ENCODE results near the gene BZW1.
A peak's percentile ranks its signal among the peaks of the same experiment; 100 is the strongest.
"Not testable (repeated sequence)": the region's sequence is repeated elsewhere in the genome, so short reads cannot be mapped to it uniquely, and the experiment has no call there.

The BZW1 gene

DNA sequence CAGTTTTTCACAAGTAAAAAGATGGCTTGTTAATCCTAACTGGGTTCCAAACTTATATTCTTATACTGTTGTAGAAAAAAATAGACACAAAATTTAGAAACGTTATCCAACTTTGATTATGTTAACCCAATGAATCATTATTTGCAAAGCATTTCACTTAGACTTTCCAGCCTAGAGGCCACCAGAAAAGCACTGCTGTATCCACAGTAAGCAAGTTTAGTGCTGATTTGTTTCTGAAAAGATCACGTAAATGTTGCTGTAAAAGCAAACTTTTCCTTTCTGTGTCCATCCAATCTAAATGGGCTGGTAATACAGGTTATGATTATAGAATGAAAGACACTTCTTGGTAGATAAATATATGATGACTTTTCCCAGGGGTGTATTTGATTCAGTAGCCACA is 17.6 kb upstream of the BZW1 start:
- no peak for DNase-seq

DNA sequence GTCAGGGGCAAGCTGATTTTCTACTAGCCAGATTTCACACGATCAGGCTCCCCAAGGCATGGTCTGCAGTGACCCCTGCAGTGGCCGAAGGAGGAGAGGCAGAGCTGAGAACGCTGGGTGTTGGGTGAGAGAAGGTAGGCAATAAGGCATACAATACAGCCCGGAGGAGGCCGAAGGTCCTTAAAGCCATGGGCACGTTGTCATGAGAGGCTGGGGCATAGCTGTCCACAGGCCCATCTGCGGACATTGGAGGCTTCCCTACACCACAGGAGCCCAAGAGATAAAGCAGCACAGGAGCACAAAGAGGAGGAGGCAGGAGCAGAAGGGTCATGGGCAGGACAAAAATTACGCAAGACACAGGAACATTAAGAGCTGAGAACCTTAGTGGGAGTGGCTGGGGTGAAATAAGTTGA is 16.7 kb upstream of the BZW1 start:
- no peak for DNase-seq

DNA sequence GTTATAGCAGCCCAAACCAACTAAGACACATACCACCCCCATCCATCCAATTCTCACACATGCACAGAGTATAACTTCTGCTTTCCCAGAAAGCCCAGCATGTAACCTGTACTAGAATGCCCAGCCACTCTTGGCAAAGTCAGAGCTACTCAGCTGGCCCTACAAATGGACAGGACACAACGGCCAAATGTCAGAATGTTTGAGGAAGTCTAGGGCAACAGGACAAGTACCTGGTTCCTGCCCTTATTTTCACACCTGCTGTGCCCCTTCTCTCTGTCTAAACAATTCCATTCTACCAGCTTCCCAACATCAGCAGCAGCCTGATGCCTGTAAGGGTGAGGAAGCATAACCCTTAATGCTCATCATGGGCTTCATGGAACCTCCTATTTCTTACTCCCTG is 15.1 kb upstream of the BZW1 start:
- no peak for DNase-seq

DNA sequence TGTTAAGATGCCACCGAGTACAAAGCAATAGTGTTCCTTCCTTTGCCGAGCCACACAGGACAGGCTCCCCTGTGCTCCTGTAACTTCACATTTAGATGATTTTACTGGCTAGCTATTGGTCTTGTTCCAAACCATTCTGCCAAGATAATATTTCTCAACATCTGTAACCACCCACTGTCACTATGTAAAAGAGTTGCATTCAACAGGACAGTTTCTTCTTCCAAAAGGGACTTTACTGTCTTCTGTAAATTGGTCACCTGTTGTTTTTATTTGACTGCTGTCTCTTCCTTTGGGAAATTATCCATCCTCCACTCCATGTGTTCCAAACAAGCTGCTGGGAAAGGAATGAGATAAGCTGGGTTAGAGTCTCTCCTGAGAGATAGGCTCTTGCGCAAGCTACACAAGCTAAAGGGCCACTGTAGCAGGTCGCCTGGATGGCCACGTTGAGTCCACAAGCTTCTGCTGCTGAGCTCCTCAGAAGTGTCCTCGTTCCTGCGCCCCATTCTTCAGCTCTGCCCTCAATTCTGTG is 14.4 kb upstream of the BZW1 start:
- DNase-seq, result no peak

DNA sequence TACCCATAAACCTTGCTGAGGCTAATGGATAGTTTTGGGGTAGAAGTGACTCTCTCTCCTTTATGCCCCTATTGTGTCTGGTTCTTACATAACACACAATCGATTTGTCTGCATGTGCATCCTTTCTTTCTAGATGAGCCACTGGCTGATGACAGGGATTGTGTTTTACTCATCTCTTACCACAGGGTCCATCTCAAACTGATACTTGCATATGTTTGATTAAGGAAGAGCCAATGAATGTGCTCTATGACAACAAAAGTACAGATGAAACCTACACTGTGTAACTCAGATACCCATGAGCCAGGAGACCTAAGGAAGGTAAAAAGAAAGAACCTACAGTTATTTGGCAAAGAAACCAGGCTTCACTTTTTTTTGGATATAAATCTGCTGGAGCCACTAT is 13.2 kb upstream of the BZW1 start:
- no peak for DNase-seq

DNA sequence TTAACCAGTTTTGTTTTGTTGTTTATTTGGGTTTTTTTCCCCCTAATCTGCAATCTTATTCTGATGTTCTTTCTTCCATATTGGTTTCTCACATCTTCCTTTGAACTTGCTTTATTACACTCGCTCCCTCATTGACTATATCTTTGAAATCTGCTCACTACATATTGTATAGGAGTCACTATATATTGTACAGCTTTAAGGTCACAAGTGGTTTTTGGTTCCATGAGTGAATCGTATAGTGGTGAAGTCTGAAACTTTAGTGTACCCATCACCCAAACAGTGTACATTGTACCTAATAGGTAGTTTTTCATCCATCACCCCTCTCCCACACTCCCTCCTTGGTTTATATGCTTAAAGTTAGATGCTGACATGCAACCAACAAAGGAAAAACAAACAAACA is 11.3 kb upstream of the BZW1 start:
- DNase-seq, result no peak

DNA sequence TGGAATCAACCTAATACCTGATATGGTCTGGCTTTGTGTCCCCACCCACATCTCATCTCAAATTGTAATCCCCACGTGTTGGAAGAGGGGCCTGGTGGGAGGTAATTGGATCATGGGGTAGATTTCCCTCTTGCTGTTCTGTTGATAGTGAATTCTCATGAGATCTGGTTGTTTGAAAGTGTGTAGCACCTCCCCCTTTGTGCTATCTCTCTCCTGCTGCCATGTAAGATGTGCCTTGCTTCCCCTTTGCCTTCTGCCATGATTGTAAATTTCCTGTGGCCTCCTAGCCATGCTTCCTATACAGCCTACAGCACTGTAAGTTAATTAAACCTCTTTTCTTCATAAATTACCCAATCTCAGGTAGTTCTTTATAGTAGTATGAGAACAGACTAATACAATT is 10.3 kb upstream of the BZW1 start:
- DNase-seq, result not testable (repeated sequence)

DNA sequence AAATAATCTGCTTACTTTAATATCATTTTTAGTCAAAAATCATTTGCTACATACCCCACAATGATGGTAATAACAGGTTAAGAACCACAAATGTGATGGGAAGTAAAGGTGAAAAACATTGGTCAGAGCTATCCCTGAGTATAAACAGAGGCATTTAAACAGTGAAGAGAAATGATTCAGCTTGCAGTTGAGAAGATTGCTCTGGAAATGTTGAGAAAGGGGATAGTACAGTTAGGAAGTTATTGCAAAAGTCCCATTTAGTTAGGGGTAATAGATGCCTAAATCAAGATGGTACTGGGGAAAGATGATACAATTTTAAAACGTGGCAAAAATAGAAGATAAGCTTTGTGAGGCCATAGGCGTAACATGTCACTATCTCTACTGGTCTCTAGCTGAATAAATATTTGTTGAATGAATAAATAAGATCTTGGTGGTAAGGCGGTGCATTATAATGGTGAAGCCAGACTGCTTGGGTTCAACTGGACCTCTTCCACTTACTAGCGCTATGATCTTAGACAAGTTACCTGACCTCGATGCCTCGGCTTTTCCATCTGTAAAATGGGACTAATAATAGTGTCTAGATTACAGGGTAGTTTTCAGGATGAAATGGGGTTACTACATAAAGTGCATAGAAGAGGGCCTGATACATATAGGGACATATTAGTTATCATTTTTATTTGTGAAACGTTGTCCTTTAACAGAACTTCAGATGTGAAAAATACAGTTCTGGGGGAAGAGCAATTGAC is 2.0 kb upstream of the BZW1 start:
- DNase-seq, result no peak

DNA sequence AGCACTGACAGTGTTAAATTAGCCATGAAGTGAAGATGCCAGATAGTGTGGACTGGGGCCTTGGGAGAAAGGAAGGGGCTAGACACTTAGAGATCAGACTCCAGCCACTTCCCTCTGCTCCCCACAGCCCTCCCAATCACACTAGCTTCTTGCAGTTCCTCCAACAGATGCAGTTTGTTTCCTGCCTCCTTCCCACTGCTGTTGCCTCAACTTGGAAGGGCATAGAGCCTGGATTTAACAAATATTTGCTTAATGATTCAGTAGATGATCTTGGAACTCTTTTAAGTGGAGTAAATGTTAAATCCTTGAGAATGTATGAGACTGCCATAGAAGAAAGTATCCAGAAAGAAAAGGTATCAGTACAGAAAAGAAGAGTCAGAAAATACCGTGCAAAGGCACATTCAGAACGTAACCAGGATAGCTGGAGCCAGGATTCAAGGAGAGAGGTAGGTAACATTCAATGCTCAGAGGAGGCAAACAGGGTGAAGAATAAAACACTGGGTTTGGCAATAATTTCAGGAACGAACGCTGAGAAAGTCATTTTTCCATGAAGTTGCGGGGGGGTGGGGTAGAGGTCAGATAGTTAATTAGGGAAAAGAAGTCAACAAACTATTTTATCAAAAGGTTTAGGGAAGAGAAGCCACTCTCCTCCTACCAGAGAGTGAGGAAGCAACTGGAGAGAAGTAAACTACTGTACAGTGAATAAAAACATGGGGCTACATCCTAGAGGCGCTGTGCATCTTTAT is 1.3 kb upstream of the BZW1 start:
- no peak for DNase-seq

DNA sequence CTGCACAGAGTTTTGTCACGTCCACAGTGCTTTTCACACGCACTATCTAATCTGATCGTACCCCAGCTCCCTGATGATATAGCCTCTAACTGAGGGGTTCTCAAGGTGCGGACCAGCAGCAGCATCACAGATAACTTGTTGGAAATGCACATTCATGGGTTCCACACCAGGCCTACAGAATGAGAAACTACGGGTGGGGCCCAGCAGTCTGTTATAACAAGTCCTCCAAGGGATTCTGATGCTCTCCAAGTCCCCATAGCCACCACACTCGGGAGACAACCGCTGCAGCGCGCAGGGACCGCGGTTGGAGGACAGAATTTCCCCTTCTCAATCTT is 745 bp upstream of the BZW1 start:
- DNase-seq, result no peak

DNA sequence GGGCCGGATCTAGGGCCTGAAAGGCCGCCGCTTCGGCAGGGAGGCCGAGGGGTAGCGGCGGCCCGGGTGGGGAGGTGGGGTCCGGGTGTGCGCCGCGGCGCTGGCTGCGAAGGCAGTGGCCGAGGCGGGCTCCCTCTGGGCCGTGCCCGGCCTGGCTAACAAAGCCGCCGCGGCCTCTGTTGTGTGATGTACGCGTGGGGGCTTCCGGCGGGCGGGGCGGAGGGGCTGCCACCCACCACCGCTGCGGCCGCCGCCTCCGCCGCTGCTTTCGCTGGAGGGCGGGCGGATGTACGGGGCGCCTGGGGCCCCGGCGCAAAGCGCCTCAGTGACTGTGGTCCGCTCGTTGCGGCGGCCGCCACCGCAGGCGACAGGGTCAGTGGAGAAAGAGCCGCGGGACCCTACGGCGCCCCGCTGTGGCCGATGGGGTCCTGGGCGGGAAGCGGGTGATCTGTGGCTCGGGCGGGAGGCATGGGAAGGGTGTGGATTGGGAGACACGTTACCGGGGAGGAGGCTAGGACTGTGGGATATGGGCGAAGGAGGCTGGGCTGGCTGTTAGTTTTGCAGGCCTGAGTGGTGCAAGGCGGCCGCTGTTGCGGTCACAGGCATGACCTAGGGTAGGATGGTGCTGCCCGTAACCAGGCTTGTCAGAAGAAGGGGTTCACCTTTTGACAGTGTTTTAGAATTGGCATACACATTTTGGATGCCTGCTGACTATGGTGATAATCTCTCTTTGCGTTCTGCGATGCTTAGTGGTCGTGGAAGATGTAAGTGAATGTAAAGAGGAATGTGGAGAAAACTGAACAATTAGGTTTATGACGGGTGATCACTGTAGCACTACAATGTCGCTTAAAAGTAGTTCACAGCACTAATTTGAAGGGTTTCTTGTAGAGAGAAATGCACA is 662 bp downstream of the BZW1 start:
- peak; percentile 69 for DNase-seq

DNA sequence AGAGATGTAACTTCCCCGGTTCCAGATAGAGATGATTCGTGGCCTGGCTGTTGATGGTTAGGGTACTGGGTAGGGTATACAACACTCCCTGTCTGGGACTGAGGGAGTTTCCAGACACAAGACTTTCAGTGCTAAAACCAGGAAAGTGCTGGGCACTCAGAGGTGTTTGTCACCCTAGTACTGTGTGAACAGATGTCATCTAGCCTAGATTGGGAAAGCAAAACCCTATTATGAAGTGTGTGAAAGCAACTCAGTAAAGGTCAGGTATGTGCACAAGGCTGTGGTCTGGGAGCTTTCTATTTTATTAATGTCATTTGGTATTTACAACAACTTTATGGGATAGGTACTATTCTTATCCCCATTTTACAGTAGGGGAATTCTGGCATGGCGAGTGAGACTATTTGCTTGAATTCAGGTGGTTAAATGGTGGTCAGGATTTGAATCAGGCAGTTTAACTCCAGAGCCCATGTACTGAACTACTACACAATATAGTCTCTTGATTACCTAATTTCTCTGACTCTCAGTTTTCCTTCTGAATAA is 2.6 kb downstream of the BZW1 start:
- no peak for DNase-seq

DNA sequence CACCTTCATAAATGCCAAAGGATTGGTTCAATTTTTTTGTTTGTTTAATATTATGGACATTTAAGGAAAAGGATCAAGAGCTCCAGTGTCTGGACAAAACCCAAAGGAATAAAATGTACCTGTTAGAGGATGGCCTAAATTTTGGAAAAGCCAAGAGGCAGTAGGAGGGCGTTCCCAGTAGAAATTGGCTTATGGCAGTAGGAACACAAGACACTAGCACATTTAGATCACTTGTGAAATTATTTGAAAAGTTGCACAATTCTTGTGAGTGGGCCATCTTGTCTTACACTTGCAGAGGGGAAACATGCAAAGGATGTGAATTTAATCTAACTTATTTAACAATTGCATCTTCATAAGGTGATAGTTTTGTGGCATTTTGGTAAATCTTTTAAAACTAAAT is 3.2 kb downstream of the BZW1 start:
- no peak for DNase-seq

DNA sequence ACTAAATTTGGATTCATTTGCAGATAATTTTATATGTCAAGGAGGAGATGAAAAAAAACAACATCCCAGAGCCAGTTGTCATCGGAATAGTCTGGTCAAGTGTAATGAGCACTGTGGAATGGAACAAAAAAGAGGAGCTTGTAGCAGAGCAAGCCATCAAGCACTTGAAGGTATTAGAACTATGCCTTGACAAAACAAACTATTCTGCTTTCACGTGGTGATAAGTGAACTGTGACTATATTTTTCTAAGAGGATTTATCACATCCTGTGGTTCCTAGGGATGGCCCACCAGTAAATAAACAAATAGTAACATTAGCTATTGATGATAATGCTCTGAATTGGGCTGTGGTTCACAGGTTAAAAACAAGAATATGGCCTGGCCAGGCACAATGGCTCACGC is 7.0 kb downstream of the BZW1 start:
- DNase-seq, result not testable (repeated sequence)

DNA sequence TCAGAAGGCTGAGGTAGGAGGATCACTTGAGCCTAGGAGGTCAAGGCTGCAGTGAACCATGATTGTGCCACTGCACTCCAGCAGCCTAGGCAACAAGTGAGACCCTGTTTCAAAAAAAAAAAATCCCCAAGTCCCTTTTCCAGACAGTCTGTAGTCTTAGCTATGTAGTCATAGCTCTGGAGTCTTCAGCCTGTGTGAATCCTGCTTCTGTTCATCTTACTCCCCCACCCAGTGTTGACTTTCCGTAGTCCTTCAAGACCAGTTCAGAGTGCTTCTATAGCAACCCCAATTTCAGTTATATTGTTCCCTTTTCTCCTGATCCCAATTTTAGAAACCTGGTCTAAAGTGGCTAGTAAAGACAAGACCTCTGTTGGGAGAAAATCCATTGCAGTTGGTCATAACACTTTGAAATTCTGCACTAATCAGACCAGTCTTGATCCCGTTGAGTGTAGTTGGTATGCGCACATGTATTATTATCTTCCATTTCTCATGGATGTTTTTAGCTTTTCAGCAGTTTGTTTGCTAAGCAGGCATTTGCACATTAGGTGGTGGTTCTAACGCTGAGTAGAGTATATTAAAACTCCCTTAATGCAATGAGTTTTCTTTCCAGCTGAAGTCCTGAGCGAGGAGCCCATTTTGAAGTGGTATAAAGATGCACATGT is 9.0 kb downstream of the BZW1 start:
- DNase-seq, result no peak

DNA sequence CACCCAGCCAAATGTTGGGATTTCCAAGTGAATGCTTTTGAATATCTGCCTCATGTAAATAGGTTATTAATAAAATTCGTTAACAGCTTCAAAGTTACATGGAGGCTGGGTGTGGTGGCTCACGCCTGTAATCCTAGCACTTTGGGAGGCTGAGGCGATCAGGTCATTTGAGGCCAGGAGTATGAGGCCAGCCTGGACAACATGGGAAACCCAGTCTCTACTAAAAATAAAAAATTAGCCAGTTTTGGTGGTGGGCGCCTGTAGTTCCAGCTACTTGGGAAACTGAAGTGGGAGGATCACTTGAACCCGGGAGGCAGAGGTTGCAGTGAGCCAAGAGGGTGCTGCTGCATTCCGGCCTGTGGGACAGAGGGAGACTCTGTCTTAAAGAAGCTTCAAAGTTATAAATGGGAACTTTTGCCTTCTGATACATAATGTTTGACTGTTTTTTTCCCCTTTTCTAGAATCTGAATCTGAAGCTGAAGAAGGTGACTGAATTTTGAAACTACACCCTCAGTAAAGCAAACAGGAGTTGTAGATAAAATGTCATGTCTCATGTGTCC is 10.1 kb downstream of the BZW1 start:
- DNase-seq, result no peak

DNA sequence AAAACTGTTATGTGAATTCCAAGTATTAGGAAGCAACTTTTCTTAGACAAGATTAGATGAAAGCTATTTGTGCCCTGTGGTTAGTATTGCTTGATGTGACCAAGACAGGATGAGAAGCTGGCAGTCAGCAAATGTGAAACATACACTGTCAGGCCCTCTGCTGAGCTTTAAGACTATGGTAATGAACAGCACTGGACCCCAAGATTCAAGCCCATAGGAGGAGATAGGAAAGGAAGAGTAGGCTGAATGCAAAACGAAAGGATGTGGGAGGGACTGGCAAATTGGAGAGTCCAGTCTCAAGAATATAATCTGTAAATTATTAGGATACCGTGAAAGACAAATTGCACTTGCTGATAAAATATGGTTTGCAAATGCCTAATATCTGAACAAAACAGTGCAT is 16.4 kb downstream of the BZW1 start:
- no peak for DNase-seq

DNA sequence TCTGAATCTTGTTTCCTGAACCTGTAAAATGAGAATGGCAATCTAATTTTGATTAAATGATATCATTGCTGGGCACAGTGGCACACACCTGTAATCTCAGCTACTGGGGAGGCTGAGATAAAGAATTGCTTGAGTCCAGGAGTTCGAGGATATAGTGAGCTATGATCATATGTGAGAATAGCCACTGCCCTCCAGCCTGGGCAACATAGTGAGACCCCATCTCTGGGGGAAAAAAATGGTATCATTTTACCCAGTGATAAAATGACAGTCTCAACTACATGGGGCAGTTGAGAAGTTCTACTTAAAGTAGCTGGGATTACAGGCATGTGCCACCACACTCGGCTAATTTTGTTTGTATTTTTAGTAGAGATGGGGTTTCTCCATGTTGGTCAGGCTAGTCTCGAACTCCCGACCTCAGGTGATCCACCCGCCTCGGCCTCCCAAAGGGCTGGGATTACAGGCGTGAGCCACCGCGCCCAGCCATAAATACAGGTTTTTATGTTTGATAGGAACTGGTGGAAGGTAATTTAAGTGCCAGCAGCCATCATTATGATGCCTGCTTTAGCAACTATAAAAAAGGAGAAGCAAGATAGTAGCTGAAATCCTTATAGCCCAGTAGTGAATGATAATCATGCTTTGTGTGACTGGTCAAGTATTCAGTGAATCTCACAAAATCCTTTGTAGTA is 17.0 kb downstream of the BZW1 start:
- no peak for DNase-seq

DNA sequence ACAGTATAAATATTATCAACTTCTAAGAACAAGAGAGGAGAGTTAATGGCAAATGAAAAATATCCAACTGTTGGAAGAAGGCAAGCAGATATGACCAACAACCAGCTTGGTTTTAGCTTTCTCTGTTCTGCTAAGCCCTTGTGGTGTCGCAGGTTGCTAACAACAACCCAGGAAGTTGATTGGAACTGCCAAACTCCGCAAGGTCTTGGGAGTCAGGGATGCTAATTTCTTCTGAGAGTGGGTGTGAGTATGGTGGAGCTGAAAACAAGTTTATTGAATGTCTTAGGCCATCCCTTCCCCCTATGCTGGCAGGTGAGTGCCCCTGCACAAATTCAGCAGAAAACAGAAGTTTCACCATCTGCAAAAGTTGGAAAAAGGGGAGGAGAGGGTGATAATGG is 17.5 kb downstream of the BZW1 start:
- no peak for DNase-seq

DNA sequence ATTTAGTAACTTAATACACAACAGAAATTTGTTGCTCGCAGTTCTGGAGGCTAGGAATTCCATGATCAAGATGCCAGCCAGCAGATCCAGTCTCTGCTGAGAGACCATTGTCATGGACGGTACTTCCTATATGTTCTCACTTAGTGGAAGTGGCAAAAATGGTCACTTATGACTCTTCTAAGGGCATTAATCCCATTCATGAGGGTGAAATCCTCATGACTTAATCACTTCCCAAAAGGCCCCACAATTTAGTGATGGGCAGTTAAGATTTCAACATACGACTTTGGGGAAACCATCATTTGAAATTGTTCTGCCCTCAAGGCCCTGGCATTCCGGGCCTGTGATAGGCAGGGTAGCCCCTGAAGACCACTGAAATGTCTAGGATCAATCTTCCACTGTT is 23.0 kb downstream of the BZW1 start:
- DNase-seq, result no peak

DNA sequence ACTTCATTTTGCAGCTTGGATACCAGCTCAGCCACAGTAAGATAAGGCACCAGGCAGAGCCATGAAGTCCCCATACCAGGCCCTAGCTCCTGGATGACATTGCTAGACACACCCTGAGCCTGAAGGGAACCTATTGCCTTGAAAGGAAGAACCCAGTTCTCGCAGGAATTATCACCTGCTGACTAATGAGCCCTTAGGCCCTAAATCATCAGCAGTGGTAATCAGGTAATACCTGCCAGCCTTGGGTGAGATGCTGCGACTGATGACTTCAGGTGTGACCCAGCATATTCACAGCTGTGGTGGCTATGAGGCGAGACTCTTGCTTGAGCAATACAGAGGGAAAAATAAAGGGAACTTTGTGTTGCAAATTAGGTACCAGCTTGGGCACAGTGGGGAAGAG is 27.8 kb downstream of the BZW1 start:
- no peak for DNase-seq

Data from KG1 (cell line).